ENCODE results near the gene IQSEC1. TPM values are rescaled to one million over a fixed set of nuclear protein-coding genes. Genes with fewer than 3 reads are reported as not detected.
A peak's percentile ranks its signal among the peaks of the same experiment; 100 is the strongest.

Gene IQSEC1
- total and polyA plus RNA-seq, 7 donors, result 2.5 to 39.1 (median 23.9) TPM

DNA sequence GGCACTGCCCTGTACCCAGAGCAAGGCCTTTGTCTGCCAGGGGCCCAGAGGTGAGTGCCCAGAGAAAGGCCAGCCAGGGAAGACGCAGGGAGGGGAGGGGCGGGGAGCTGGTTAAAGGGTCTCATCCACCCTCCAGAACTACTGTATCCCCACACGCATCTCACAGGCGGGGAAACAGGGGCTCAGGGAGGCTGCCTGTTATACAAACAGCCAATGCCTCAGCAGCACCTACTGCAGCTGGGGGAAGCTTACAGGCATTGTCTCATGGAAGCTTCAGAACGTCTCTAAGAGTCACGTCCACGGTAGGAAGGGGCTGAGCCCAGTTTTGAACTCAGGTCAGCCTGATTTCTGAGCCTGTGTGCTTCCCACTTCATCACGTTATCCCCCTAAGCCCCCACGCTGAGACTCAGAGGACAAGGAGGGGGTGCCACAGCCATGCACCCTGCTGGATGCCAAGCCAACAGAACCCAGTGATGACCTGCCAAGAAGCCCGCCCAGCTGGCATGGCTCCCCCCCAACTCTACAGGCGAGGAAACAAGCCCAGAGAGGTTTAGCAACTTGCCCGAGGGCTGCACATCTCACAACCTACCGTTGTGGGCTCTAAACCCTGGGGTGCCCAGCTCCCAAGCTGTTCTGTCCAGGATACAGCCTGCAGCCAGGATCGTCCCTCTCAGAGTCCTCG lies 54.5 kb downstream of the IQSEC1 start:
- 75 to 78% methylated on average over 15 of the region's 15 CpGs for WGBS, 2 donors
- Histone ChIP-seq H3K4me1 (peaks cover 0 to 51% (median 30%) of the 10 kb centered on the region in 4 donors), H3K27ac (peak overlapping the region in 3 of 4 donors; percentile 39 to 64 (median 45)), H3K4me3 (peak overlapping the region in 3 of 4 donors; percentile 17 to 30 (median 23)), H3K36me3 (no peaks in the 10 kb centered on the region), H3K9me3 (no peaks in the 10 kb centered on the region), H3K27me3 (no peaks in the 10 kb centered on the region)
- intact Hi-C loops (cut with DNase I), result no loop called here
- DNase-seq, result no peak
- TF ChIP-seq POLR2A (IDR thresholded peaks at IDR 0.05) (no peak), POLR2AphosphoS5 (IDR thresholded peaks at IDR 0.05) (no peak), EP300 (IDR thresholded peaks at IDR 0.05) (no peak)
- TF ChIP-seq, protein P1, sequence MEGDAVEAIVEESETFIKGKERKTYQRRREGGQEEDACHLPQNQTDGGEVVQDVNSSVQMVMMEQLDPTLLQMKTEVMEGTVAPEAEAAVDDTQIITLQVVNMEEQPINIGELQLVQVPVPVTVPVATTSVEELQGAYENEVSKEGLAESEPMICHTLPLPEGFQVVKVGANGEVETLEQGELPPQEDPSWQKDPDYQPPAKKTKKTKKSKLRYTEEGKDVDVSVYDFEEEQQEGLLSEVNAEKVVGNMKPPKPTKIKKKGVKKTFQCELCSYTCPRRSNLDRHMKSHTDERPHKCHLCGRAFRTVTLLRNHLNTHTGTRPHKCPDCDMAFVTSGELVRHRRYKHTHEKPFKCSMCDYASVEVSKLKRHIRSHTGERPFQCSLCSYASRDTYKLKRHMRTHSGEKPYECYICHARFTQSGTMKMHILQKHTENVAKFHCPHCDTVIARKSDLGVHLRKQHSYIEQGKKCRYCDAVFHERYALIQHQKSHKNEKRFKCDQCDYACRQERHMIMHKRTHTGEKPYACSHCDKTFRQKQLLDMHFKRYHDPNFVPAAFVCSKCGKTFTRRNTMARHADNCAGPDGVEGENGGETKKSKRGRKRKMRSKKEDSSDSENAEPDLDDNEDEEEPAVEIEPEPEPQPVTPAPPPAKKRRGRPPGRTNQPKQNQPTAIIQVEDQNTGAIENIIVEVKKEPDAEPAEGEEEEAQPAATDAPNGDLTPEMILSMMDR (IDR thresholded peaks at IDR 0.05), result no peak

- no peaks in the 10 kb centered on the region for H3K9me3 ChIP-seq
- no peak overlapping the region for H3K4me3 ChIP-seq
- peaks cover 0 to 50% (median 27%) of the 10 kb centered on the region in 4 donors for H3K4me1 ChIP-seq
- H3K27ac ChIP-seq, result peak overlapping the region in 1 of 4 donors; percentile 64
- no peaks in the 10 kb centered on the region for H3K27me3 ChIP-seq
- peak; percentile 71 for DNase-seq
- TF ChIP-seq, protein P1 (IDR thresholded peaks at IDR 0.05), result no peak
- TF ChIP-seq POLR2AphosphoS5 (IDR thresholded peaks at IDR 0.05), result no peak
- no peak for TF ChIP-seq EP300 (IDR thresholded peaks at IDR 0.05)
- H3K36me3 ChIP-seq, result no peaks in the 10 kb centered on the region
- intact Hi-C loops (cut with DNase I), result no loop called here
- 60 to 63% methylated on average over 8 of the region's 8 CpGs for WGBS, 2 donors
Measured at GRCh38 chr3:13018043-13018451, 55.2 kb downstream of the IQSEC1 start.

- H3K27ac ChIP-seq, result peak overlapping the region in 1 of 4 donors; percentile 64
- WGBS, 2 donors, result 82 to 86% methylated on average over 16 of the region's 16 CpGs
- peak; percentile 66 for DNase-seq
- TF ChIP-seq, protein P1 (IDR thresholded peaks at IDR 0.05), result no peak
- no peak for TF ChIP-seq EP300 (IDR thresholded peaks at IDR 0.05)
- TF ChIP-seq POLR2AphosphoS5 (IDR thresholded peaks at IDR 0.05), result no peak
- TF ChIP-seq POLR2A (IDR thresholded peaks at IDR 0.05), result no peak
- H3K4me1 ChIP-seq, result peaks cover 0 to 44% (median 25%) of the 10 kb centered on the region in 4 donors
- H3K36me3 ChIP-seq, result no peaks in the 10 kb centered on the region
- no peak overlapping the region for H3K4me3 ChIP-seq
- no peaks in the 10 kb centered on the region for H3K9me3 ChIP-seq
- no peaks in the 10 kb centered on the region for H3K27me3 ChIP-seq
- intact Hi-C loops (cut with DNase I), result no loop called here
Measured at GRCh38 chr3:13017361-13018042, 55.7 kb downstream of the IQSEC1 start.

- H3K27ac ChIP-seq, result peak overlapping the region; percentile 63 to 72 (median 66)
- TF ChIP-seq POLR2AphosphoS5 (IDR thresholded peaks at IDR 0.05), result no peak
- TF ChIP-seq POLR2A (IDR thresholded peaks at IDR 0.05), result no peak
- TF ChIP-seq EP300 (IDR thresholded peaks at IDR 0.05), result no peak
- TF ChIP-seq, protein P1 (IDR thresholded peaks at IDR 0.05), result no peak
- WGBS, 2 donors, result 75 to 77% methylated on average over 9 of the region's 9 CpGs
- H3K4me1 ChIP-seq, result peaks cover 0 to 37% (median 20%) of the 10 kb centered on the region in 4 donors
- H3K4me3 ChIP-seq, result no peak overlapping the region
- no peaks in the 10 kb centered on the region for H3K36me3 ChIP-seq
- intact Hi-C loops (cut with DNase I), result no loop called here
- no peaks in the 10 kb centered on the region for H3K9me3 ChIP-seq
- DNase-seq, result peak; percentile 34
- H3K27me3 ChIP-seq, result no peaks in the 10 kb centered on the region
Measured at GRCh38 chr3:13016721-13017255, 56.4 kb downstream of the IQSEC1 start.

All from sigmoid colon (tissue), 7 donors.